ENCODE results near the gene TMOD2. TPM values are rescaled to one million over a fixed set of nuclear protein-coding genes. Genes with fewer than 3 reads are reported as not detected.

TMOD2 gene
- total and polyA plus RNA-seq, 12 donors, result 1.4 to 13.2 (median 7.0) TPM

DNA sequence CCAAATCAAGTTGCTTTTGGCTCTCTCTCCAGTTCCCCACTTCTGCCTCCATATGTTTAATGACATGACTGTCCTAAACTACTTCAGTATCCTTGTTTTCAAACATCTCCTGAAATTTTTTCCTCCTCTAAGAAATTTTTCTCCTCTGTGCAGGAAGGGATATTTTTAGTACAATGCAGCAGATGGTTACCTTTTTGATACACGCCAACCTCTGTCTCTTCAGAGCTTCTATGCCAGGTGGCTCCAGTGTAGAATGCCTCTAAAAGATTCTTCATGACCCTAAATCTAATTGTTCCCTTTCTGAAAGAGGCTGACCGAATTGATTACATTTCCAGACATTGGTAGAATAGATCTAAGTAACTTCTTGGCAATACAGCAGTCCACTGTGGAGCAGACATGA lies 111.7 kb downstream of the TMOD2 start:
- no peaks in the 10 kb centered on the region for H3K9me3 ChIP-seq (replicated peaks in 1 of 3)
- H3K27me3 ChIP-seq, result no peaks in the 10 kb centered on the region
- H3K27ac ChIP-seq, result no peak overlapping the region
- WGBS, 4 donors, result 96 to 99% (median 97%) methylated on average over 2 of the region's 2 CpGs
- no peak overlapping the region for H3K4me3 ChIP-seq
- intact Hi-C loops (cut with DNase I), result no loop called here
- no peaks in the 10 kb centered on the region for H3K4me1 ChIP-seq (replicated peaks in 1 of 2)
- DNase-seq, result no peak
- TF ChIP-seq, protein P1, sequence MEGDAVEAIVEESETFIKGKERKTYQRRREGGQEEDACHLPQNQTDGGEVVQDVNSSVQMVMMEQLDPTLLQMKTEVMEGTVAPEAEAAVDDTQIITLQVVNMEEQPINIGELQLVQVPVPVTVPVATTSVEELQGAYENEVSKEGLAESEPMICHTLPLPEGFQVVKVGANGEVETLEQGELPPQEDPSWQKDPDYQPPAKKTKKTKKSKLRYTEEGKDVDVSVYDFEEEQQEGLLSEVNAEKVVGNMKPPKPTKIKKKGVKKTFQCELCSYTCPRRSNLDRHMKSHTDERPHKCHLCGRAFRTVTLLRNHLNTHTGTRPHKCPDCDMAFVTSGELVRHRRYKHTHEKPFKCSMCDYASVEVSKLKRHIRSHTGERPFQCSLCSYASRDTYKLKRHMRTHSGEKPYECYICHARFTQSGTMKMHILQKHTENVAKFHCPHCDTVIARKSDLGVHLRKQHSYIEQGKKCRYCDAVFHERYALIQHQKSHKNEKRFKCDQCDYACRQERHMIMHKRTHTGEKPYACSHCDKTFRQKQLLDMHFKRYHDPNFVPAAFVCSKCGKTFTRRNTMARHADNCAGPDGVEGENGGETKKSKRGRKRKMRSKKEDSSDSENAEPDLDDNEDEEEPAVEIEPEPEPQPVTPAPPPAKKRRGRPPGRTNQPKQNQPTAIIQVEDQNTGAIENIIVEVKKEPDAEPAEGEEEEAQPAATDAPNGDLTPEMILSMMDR (IDR thresholded peaks at IDR 0.05), result no peak
- H3K36me3 ChIP-seq (replicated peaks in 1 of 2), result peaks cover 0 to 13% of the 10 kb centered on the region in 2 donors

DNA sequence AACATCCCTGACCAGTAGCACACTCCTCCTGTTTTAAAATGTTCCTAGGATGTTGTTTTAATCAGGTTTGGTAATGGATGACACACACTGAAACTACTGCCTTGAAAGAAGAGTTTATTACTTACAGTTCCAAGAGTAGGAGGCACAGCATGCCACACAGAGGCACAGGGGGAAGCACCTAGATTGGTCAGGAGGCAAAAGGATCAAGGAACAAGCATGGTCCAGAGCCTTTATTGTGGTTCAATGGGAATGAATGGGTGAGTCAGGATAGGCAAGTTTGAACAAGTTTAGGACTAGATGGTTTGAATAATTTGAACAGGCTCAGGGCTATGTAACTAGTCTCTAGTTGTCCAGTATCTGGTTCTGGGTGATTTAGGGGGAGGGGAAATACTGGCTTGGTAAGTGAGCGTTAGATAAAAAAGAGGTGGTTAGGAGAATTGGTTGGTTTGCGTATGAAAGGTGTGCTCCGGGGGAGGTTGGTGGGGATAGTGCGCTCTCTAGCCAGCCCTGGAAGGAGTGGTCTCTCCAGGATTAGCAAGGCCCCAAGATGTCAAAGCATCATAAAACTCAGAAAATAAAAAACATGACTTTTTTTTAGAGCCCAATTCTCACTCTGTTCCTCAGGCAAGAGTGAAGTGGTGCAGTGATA lies 113.1 kb downstream of the TMOD2 start:
- peaks cover 0 to 13% of the 10 kb centered on the region in 2 donors for H3K36me3 ChIP-seq (replicated peaks in 1 of 2)
- H3K27me3 ChIP-seq, result no peaks in the 10 kb centered on the region
- no peak overlapping the region for H3K4me3 ChIP-seq
- intact Hi-C loops (cut with DNase I), result no loop called here
- TF ChIP-seq POLR2A (IDR thresholded peaks at IDR 0.05), result no peak
- TF ChIP-seq, protein P1 (IDR thresholded peaks at IDR 0.05), result no peak
- 96 to 98% (median 98%) methylated on average over 4 of the region's 4 CpGs for WGBS, 4 donors
- H3K4me1 ChIP-seq (replicated peaks in 1 of 2), result peaks cover 0 to 7% of the 10 kb centered on the region in 2 donors
- no peak overlapping the region for H3K27ac ChIP-seq
- DNase-seq, result no peak
- H3K9me3 ChIP-seq (replicated peaks in 1 of 3), result no peaks in the 10 kb centered on the region

DNA sequence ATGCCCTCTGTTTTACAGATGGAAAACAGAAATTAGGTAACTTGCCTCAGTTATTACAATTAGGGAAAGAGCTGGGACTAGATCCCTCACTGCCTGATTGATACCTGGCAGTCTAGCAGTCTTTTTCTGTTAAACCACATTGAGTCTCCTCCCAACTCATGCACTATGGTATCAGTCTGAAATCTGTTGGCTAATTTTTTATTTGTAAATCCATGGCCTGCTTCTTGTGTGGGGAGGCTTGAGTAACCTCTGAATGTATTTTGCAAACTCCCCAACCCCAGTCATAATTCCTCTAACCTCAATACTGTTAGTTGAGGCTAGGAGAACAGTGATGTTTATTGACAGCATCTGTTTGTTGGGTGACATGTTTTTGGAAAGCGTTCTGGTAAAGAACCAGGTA lies 113.9 kb downstream of the TMOD2 start:
- no peak overlapping the region for H3K27ac ChIP-seq
- DNase-seq, result no peak
- no peaks in the 10 kb centered on the region for H3K27me3 ChIP-seq
- 46 to 88% (median 59%) methylated on average over 1 of the region's 1 CpG for WGBS, 4 donors
- H3K4me1 ChIP-seq (replicated peaks in 1 of 2), result peaks cover 0 to 7% of the 10 kb centered on the region in 2 donors
- intact Hi-C loops (cut with DNase I), result no loop called here
- no peaks in the 10 kb centered on the region for H3K9me3 ChIP-seq (replicated peaks in 1 of 3)
- H3K36me3 ChIP-seq (replicated peaks in 1 of 2), result peaks cover 0 to 13% of the 10 kb centered on the region in 2 donors
- no peak for TF ChIP-seq POLR2A (IDR thresholded peaks at IDR 0.05)
- no peak overlapping the region for H3K4me3 ChIP-seq

Small RNAs within 50 kb of the gene (small RNA-seq; reads per million reads assigned to genes)
- gene AC090971.5 (0 reads per million in 2 donors), gene RF00017 (0 reads per million in 2 donors)

Other genes with a start within 250 kb of the TMOD2 start
- 10 to 100 TPM; 20.0 to 51.4 (median 23.3) TPM for gene DMXL2, start 128.8 kb upstream of the TMOD2 start, total RNA-seq
- gene DMXL2, start 128.8 kb upstream of the TMOD2 start, polyA plus RNA-seq, result 10 to 100 TPM; 19.6 to 43.9 (median 40.1) TPM
- gene SCG3, start 70.1 kb upstream of the TMOD2 start, total RNA-seq, result 10 to 100 TPM in 1 of 9 donors, 1 to 10 TPM in 3, under 1 TPM in 3, not detected in 2; 0.14 to 12.2 (median 2.2) TPM
- gene SCG3, start 70.1 kb upstream of the TMOD2 start, polyA plus RNA-seq, result 10 to 100 TPM in 1 of 3 donors, 1 to 10 TPM in 2; 3.4 to 18.5 (median 6.9) TPM
- gene LYSMD2, start 13.9 kb upstream of the TMOD2 start, total RNA-seq, result 10 to 100 TPM; 13.3 to 56.3 (median 24.2) TPM
- 10 to 100 TPM; 11.3 to 32.5 (median 14.1) TPM for gene LYSMD2, start 13.9 kb upstream of the TMOD2 start, polyA plus RNA-seq
- gene TMOD3, start 78.1 kb downstream of the TMOD2 start, total RNA-seq, result 10 to 100 TPM; 17.4 to 42.5 (median 25.5) TPM
- 10 to 100 TPM in 1 of 3 donors, 1 to 10 TPM in 2; 3.9 to 18.3 (median 5.5) TPM for gene TMOD3, start 78.1 kb downstream of the TMOD2 start, polyA plus RNA-seq
- gene LEO1, start 220.2 kb downstream of the TMOD2 start, total RNA-seq, result 10 to 100 TPM; 10.6 to 23.4 (median 15.2) TPM
- 10 to 100 TPM in 1 of 3 donors, 1 to 10 TPM in 2; 6.6 to 44.6 (median 9.5) TPM for gene LEO1, start 220.2 kb downstream of the TMOD2 start, polyA plus RNA-seq